ENCODE results near the gene SNAI3. TPM values are rescaled to one million over a fixed set of nuclear protein-coding genes. Genes with fewer than 3 reads are reported as not detected.

The SNAI3 gene
- total RNA-seq, 1 donor: 6.7 TPM

- DNase-seq (ENCODE audit: low read depth in 2 of 3, low spot score in 2 of 3): peak in 2 of 3 donors; percentile 72 to 82
Observed at GRCh38 chr16:88691924-88692560, 5.7 kb upstream of the SNAI3 start.

- no peak for DNase-seq (ENCODE audit: low read depth in 2 of 3, low spot score in 2 of 3)
Observed at GRCh38 chr16:88691129-88691813, 5.0 kb upstream of the SNAI3 start.

GRCh38 chr16:88690341-88691128 is 4.2 kb upstream of the SNAI3 start:
- no peak for DNase-seq (ENCODE audit: low read depth in 2 of 3, low spot score in 2 of 3)

GRCh38 chr16:88688013-88688778 is 1.9 kb upstream of the SNAI3 start:
- DNase-seq (ENCODE audit: low read depth in 2 of 3, low spot score in 2 of 3): no peak

- no peak for DNase-seq (ENCODE audit: low read depth in 2 of 3, low spot score in 2 of 3)
Observed at GRCh38 chr16:88687676-88688012, 1.3 kb upstream of the SNAI3 start.

GRCh38 chr16:88687254-88687576 is 908 bp upstream of the SNAI3 start:
- DNase-seq (ENCODE audit: low read depth in 2 of 3, low spot score in 2 of 3): no peak

GRCh38 chr16:88686062-88686438 is 257 bp downstream of the SNAI3 start:
- peak in 1 of 3 donors; percentile 21 for DNase-seq (ENCODE audit: low read depth in 2 of 3, low spot score in 2 of 3)

GRCh38 chr16:88685156-88686061 is 898 bp downstream of the SNAI3 start:
- DNase-seq (ENCODE audit: low read depth in 2 of 3, low spot score in 2 of 3): peak in 2 of 3 donors; percentile 71 to 73

- DNase-seq (ENCODE audit: low read depth in 2 of 3, low spot score in 2 of 3): no peak
Observed at GRCh38 chr16:88684569-88685155, 1.6 kb downstream of the SNAI3 start.

- peak in 2 of 3 donors; percentile 82 to 90 for DNase-seq (ENCODE audit: low read depth in 2 of 3, low spot score in 2 of 3)
Observed at GRCh38 chr16:88681709-88682451, 4.4 kb downstream of the SNAI3 start.

GRCh38 chr16:88681084-88681680 is 5.1 kb downstream of the SNAI3 start:
- peak in 1 of 3 donors; percentile 47 for DNase-seq (ENCODE audit: low read depth in 2 of 3, low spot score in 2 of 3)

GRCh38 chr16:88680554-88681083 is 5.7 kb downstream of the SNAI3 start:
- DNase-seq (ENCODE audit: low read depth in 2 of 3, low spot score in 2 of 3): no peak

GRCh38 chr16:88678224-88678979 is 7.9 kb downstream of the SNAI3 start:
- DNase-seq (ENCODE audit: low read depth in 2 of 3, low spot score in 2 of 3): no peak

- no peak for DNase-seq (ENCODE audit: low read depth in 2 of 3, low spot score in 2 of 3)
Observed at GRCh38 chr16:88677721-88678120, 8.6 kb downstream of the SNAI3 start.

GRCh38 chr16:88676502-88677242 is 9.6 kb downstream of the SNAI3 start:
- no peak for DNase-seq (ENCODE audit: low read depth in 2 of 3, low spot score in 2 of 3)

- no peak for DNase-seq (ENCODE audit: low read depth in 2 of 3, low spot score in 2 of 3)
Observed at GRCh38 chr16:88673716-88674379, 12.5 kb downstream of the SNAI3 start.

Measured in hematopoietic multipotent progenitor cell (in vitro differentiated cells).